Ishikawa (cell line): ENCODE data around the gene TC2N.

Source experiments
- CEBPB ChIP-seq: IDR thresholded peaks from 2 replicates; pipeline ENCODE4 v1.6.1; 2012
- CREB1 ChIP-seq: IDR thresholded peaks from 2 replicates; pipeline ENCODE4 v1.6.1; 2012; ENCODE audit warnings: low read depth
- EGR1 ChIP-seq: IDR thresholded peaks from 2 replicates; pipeline ENCODE4 v1.6.1; 2012
- EP300 ChIP-seq: IDR thresholded peaks from 2 replicates; pipeline ENCODE4 v1.6.1; 2012; ENCODE audit warnings: borderline replicate concordance
- FOXM1 ChIP-seq: IDR thresholded peaks from 2 replicates; pipeline ENCODE4 v1.6.1; 2012; ENCODE audit warnings: low read depth, borderline replicate concordance
- MAX ChIP-seq: IDR thresholded peaks from 2 replicates; pipeline ENCODE4 v1.6.1; 2012
- RAD21 ChIP-seq: IDR thresholded peaks from 2 replicates; pipeline ENCODE4 v1.6.1; 2012; ENCODE audit warnings: low read depth
- REST ChIP-seq: IDR thresholded peaks from 2 replicates; pipeline ENCODE4 v1.6.1; 2012; ENCODE audit warnings: low read depth, mild to moderate bottlenecking
- TCF12 ChIP-seq: IDR thresholded peaks from 2 replicates; pipeline ENCODE4 v1.6.1; 2012; ENCODE audit warnings: low read depth
- TEAD4 ChIP-seq: IDR thresholded peaks from 2 replicates; pipeline ENCODE4 v1.6.1; 2012
- USF1 ChIP-seq: IDR thresholded peaks from 2 replicates; pipeline ENCODE4 v1.6.1; 2012
- YY1 ChIP-seq: IDR thresholded peaks from 2 replicates; pipeline ENCODE4 v1.6.1; 2012; ENCODE audit warnings: low read depth

GRCh38 chr14:91866511-91867295, 633 bp downstream of the TC2N start:
- TF ChIP-seq TCF12 (no peak), TEAD4 (no peak), EP300 (no peak), REST (no peak), YY1 (no peak), EGR1 (no peak), FOXM1 (no peak), RAD21 (no peak), MAX (no peak), CEBPB (no peak), USF1 (no peak), CREB1 (no peak)
